Lung (tissue), 12 donors: ENCODE data around the gene PDRG1. TPM values are rescaled to one million over a fixed set of nuclear protein-coding genes. Genes with fewer than 3 reads are reported as not detected.
"Not testable (repeated sequence)": the region's sequence is repeated elsewhere in the genome, so short reads cannot be mapped to it uniquely, and the experiment has no call there.

Source experiments
- ATAC-seq: fragments of 200-7000 bp; cut with Tn5 transposase; one replicate; pipeline ENCODE4 v1.9.1; 2020; ENCODE audit warnings: moderate number of reproducible peaks; ENCODE audit not compliant: insufficient read depth, low FRiP score
- DNase-seq, 3 donors: peaks; one replicate each; pipeline ENCODE4 v3.0.0-alpha.2; 2013 to 2017
- H3K27ac ChIP-seq, 2 donors: one replicate each; pipeline ENCODE4 v1.5.1; 2013; ENCODE audit warnings: mild to moderate bottlenecking in 2 of 2, moderate library complexity in 2 of 2, control low read depth in 1 of 2, inconsistent platforms in 1 of 2, low read depth in 1 of 2, low read length in 1 of 2
- H3K27me3 ChIP-seq, 3 donors: one replicate each; pipeline ENCODE4 v1.5.1; 2013; ENCODE audit warnings: low read length in 2 of 3; ENCODE audit not compliant: control insufficient read depth in 3 of 3, insufficient read depth in 3 of 3
- H3K36me3 ChIP-seq, 4 donors: one replicate each; pipeline ENCODE4 v1.5.1; 2013; ENCODE audit warnings: low read length in 4 of 4, mild to moderate bottlenecking in 1 of 4, moderate library complexity in 1 of 4; ENCODE audit not compliant: control insufficient read depth in 4 of 4, insufficient read depth in 4 of 4
- H3K4me1 ChIP-seq, 5 donors: one replicate each; pipeline ENCODE4 v1.5.1; 2013; ENCODE audit warnings: low read length in 5 of 5, mild to moderate bottlenecking in 2 of 5, moderate library complexity in 1 of 5; ENCODE audit not compliant: control insufficient read depth in 5 of 5, insufficient read depth in 5 of 5
- H3K4me3 ChIP-seq: one replicate; pipeline ENCODE4 v1.5.1; 2013; ENCODE audit warnings: mild to moderate bottlenecking, control low read depth, moderate library complexity
- H3K9ac ChIP-seq, 2 donors: one replicate each; pipeline ENCODE4 v1.5.1; 2013; ENCODE audit warnings: low read length in 2 of 2, control low read depth in 1 of 2; ENCODE audit not compliant: insufficient read depth in 1 of 2
- H3K9me3 ChIP-seq, 4 donors: one replicate each; pipeline ENCODE4 v1.5.1; 2013; ENCODE audit warnings: low read length in 3 of 4, mild to moderate bottlenecking in 1 of 4, moderate library complexity in 1 of 4; ENCODE audit not compliant: control insufficient read depth in 4 of 4, insufficient read depth in 3 of 4
- CTCF ChIP-seq: IDR thresholded peaks from 2 replicates; pipeline ENCODE4 v1.5.1; 2012; ENCODE audit warnings: mild to moderate bottlenecking; ENCODE audit errors: control extremely low read depth, extremely low read depth
- WGBS, 2 donors: extraction: QIAGEN DNeasy Blood & Tissue Kit; methylation state at CpG; one replicate each; pipeline ENCODE4 v1.1.7; 2013; 5-methylcytosine and 5-hydroxymethylcytosine counted together
- polyA plus RNA-seq, 2 donors: library from polyadenylated mRNA; stranded (reverse); fragments of 200-250 nt; gene quantifications; one replicate each; pipeline ENCODE4 v1.2.1, GENCODE V29; 2013
- total RNA-seq, 2 donors: library from RNA; depleted of rRNA in 1 of 2; stranded (reverse); fragments of >200 nt in 1 of 2; gene quantifications; one replicate each; pipeline ENCODE4 v1.2.1, GENCODE V29; 2014 to 2021
- donor health status: control.
- donor health status: control.
- donor health status: Bipolar disorder and iron deficiency.
- donor health status: healthy.
- donor health status: DM: yes; HTN: yes; CAD: no.

Gene PDRG1
- total and polyA plus RNA-seq, 4 donors: 6.3 to 13.0 (median 11.5) TPM

GRCh38 chr20:31923388-31924331 lies 28.2 kb downstream of the PDRG1 start:
- no peaks in the 10 kb centered on the region for H3K4me1 ChIP-seq
- H3K4me3 ChIP-seq: no peak overlapping the region
- DNase-seq (no peak), ATAC-seq (no peak)
- H3K9ac ChIP-seq: no peak overlapping the region
- 48 to 51% methylated on average over 13 of the region's 13 CpGs for WGBS, 2 donors
- no peaks in the 10 kb centered on the region for H3K27me3 ChIP-seq
- TF ChIP-seq CTCF: no peak
- no peak overlapping the region for H3K27ac ChIP-seq
- H3K36me3 ChIP-seq: no peaks in the 10 kb centered on the region
- peaks cover 0 to 2% (median 0%) of the 10 kb centered on the region in 4 donors for H3K9me3 ChIP-seq

- Histone ChIP-seq H3K27ac (no peak overlapping the region), H3K4me3 (no peak overlapping the region), H3K36me3 (no peaks in the 10 kb centered on the region), H3K9me3 (peaks cover 0 to 2% (median 0%) of the 10 kb centered on the region in 4 donors), H3K9ac (no peak overlapping the region), H3K27me3 (no peaks in the 10 kb centered on the region), H3K4me1 (peaks cover 0 to 4% (median 0%) of the 10 kb centered on the region in 5 donors)
- DNase-seq: no peak
- no peak for ATAC-seq
- 85 to 95% methylated on average over 4 of the region's 4 CpGs for WGBS, 2 donors
- TF ChIP-seq CTCF: no peak
These were observed 29.3 kb downstream of the PDRG1 start for GRCh38 chr20:31922588-31922987.

- ATAC-seq: no peak
- peaks cover 0 to 2% (median 0%) of the 10 kb centered on the region in 4 donors for H3K9me3 ChIP-seq
- no peak overlapping the region for H3K9ac ChIP-seq
- no peak overlapping the region for H3K4me3 ChIP-seq
- no peak overlapping the region for H3K27ac ChIP-seq
- no peaks in the 10 kb centered on the region for H3K36me3 ChIP-seq
- WGBS, 2 donors: 44 to 54% methylated on average over 4 of the region's 4 CpGs
- no peaks in the 10 kb centered on the region for H3K27me3 ChIP-seq
- H3K4me1 ChIP-seq: peaks cover 0 to 4% (median 0%) of the 10 kb centered on the region in 5 donors
- DNase-seq: no peak
- no peak for TF ChIP-seq CTCF
These were observed 29.7 kb downstream of the PDRG1 start for GRCh38 chr20:31922181-31922580.

GRCh38 chr20:31921480-31921879 lies 30.4 kb downstream of the PDRG1 start:
- not testable (repeated sequence) for H3K27me3 ChIP-seq, DNase-seq, ATAC-seq, H3K36me3 ChIP-seq, H3K27ac ChIP-seq, H3K4me3 ChIP-seq, H3K4me1 ChIP-seq, H3K9ac ChIP-seq, H3K9me3 ChIP-seq
- WGBS, 2 donors: 90 to 91% methylated on average over 5 of the region's 5 CpGs
